Caco-2 (cell line): Measurements from ENCODE around the gene TMEM14B. TPM values are rescaled to one million over a fixed set of nuclear protein-coding genes. Genes with fewer than 3 reads are reported as not detected.

Experiments used
- BruUV-seq: library from RNA; stranded (reverse); fragments of 400-500 nt; replicated peaks from 2 replicates; lab custom pipeline; 2021; lab: Mats Ljungman, UMichigan
- CTCF ChIA-PET: fragments of 300-600 bp; sonication (Branson Sonifier 250); formaldehyde crosslinking; loops from one replicate; lab custom pipeline; 2022; ENCODE audit warnings: antibody characterized with exemption; lab: Charles Lee
- POLR2A ChIA-PET: fragments of 300-600 bp; sonication (Branson Sonifier 250); formaldehyde crosslinking; loops from one replicate; lab custom pipeline; 2022; ENCODE audit warnings: antibody characterized with exemption; lab: Charles Lee
- DNase-seq, 2 experiments: peaks; one replicate each; pipeline versions ENCODE4 v3.0.0 to v3.0.0-alpha.2; 2020 to 2022
- H3K27me3 ChIP-seq: replicated peaks from 2 replicates; pipeline ENCODE4 v1.6.0; 2011; ENCODE audit warnings: low read length; ENCODE audit not compliant: control insufficient read depth, insufficient read depth
- H3K36me3 ChIP-seq: 2 replicates; pipeline ENCODE4 v1.5.1; 2011; ENCODE audit warnings: low read length; ENCODE audit not compliant: control insufficient read depth, insufficient read depth
- H3K4me1 ChIP-seq: fragments of 250-450 bp; sonication (Bioruptor Pico); 2 replicates; pipeline ENCODE4 v1.5.1; 2020; ENCODE audit warnings: mild to moderate bottlenecking
- H3K4me3 ChIP-seq: 2 replicates; pipeline ENCODE4 v1.5.1; 2011; ENCODE audit warnings: low read depth, mild to moderate bottlenecking, control low read depth, low read length
- H3K9me3 ChIP-seq: fragments of 250-450 bp; sonication (Bioruptor Pico); 2 replicates; pipeline ENCODE4 v1.5.1; 2020; ENCODE audit warnings: mild to moderate bottlenecking, moderate library complexity
- H3K27ac Mint-ChIP-seq: one replicate; pipeline ENCODE4 v1.8.0; 2022; ENCODE audit warnings: mixed read lengths; ENCODE audit not compliant: unreplicated experiment
- H3K27me3 Mint-ChIP-seq: one replicate; pipeline ENCODE4 v1.8.0; 2022; ENCODE audit warnings: mixed read lengths; ENCODE audit not compliant: insufficient read depth, unreplicated experiment
- H3K36me3 Mint-ChIP-seq: one replicate; pipeline ENCODE4 v1.8.0; 2022; ENCODE audit warnings: mild to moderate bottlenecking, mixed read lengths; ENCODE audit not compliant: insufficient read depth, unreplicated experiment
- H3K4me1 Mint-ChIP-seq: one replicate; pipeline ENCODE4 v1.8.0; 2022; ENCODE audit warnings: low read depth, mixed read lengths; ENCODE audit not compliant: unreplicated experiment
- H3K4me3 Mint-ChIP-seq: one replicate; pipeline ENCODE4 v1.8.0; 2022; ENCODE audit warnings: mild to moderate bottlenecking, moderate library complexity, mixed read lengths; ENCODE audit not compliant: unreplicated experiment
- H3K9me3 Mint-ChIP-seq: one replicate; pipeline ENCODE4 v1.8.0; 2022; ENCODE audit warnings: mixed read lengths; ENCODE audit not compliant: unreplicated experiment
- intact Hi-C: fragments of 100-400 bp; cut with micrococcal nuclease; formaldehyde crosslinking; loops from one replicate; pipeline ENCODE4 v1.10.0; 2022; ENCODE audit not compliant: unreplicated experiment
- total RNA-seq: library from RNA; stranded (reverse); gene quantifications from 2 replicates; pipeline ENCODE4 v1.2.3, GENCODE V29; 2022
- TF ChIP-seq, protein P1 (sequence below), 2 experiments: fragments of 200-600 bp in 1 of 2; IDR thresholded peaks; 1 replicate in 1 of 2; 2 replicates in 1 of 2; pipeline versions ENCODE4 v1.5.1 to v1.8.0; 2011 to 2022; ENCODE audit warnings: antibody characterized with exemption in 1 of 2, control low read depth in 1 of 2, inconsistent platforms in 1 of 2, low read depth in 1 of 2, low read length in 1 of 2, mild to moderate bottlenecking in 1 of 2, moderate library complexity in 1 of 2; ENCODE audit not compliant: insufficient read depth in 1 of 2, severe bottlenecking in 1 of 2, unreplicated experiment in 1 of 2

Gene TMEM14B
- total RNA-seq, 1 experiment from 2014 or later, result 105 TPM

DNA sequence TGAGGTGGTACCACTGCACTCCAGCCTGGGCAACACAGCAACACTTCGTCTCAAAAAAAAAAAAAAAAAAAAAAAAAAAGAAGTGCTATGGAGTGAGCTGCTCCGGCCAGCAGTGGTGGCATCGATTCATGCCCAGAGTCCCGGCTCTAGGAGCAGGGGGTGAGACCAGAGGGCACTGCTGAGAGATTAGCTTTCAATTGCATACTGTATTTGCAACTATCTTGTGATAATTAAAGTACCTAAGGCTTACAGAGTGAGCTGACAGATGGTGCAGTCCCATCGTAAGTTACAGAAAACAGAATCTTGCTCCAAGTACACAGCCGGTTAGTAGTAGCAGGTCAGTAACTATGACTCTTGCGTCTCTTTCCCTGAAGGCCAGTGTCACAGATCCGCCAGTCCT, 31.5 kb downstream of the TMEM14B start:
- H3K9me3 ChIP-seq, result no peaks in the 10 kb centered on the region
- BruUV-seq, result no TSS peak
- intact Hi-C loops, result no loop called here
- no peak for DNase-seq
- TF ChIP-seq, protein P1, sequence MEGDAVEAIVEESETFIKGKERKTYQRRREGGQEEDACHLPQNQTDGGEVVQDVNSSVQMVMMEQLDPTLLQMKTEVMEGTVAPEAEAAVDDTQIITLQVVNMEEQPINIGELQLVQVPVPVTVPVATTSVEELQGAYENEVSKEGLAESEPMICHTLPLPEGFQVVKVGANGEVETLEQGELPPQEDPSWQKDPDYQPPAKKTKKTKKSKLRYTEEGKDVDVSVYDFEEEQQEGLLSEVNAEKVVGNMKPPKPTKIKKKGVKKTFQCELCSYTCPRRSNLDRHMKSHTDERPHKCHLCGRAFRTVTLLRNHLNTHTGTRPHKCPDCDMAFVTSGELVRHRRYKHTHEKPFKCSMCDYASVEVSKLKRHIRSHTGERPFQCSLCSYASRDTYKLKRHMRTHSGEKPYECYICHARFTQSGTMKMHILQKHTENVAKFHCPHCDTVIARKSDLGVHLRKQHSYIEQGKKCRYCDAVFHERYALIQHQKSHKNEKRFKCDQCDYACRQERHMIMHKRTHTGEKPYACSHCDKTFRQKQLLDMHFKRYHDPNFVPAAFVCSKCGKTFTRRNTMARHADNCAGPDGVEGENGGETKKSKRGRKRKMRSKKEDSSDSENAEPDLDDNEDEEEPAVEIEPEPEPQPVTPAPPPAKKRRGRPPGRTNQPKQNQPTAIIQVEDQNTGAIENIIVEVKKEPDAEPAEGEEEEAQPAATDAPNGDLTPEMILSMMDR (IDR thresholded peaks at IDR 0.05; ENCODE audit: insufficient read depth in 1 of 2, low read depth in 1 of 2, low read length in 1 of 2, severe bottlenecking in 1 of 2, unreplicated experiment in 1 of 2), result no peak
- no peak overlapping the region for H3K27ac Mint-ChIP-seq
- H3K4me1 Mint-ChIP-seq, result no peaks in the 10 kb centered on the region
- peaks cover 1% of the 10 kb centered on the region; the same call in 1 of the 2 replicates for H3K36me3 ChIP-seq
- H3K4me3 Mint-ChIP-seq, result no peak overlapping the region
- H3K4me3 ChIP-seq, result no peak overlapping the region
- ChIA-PET CTCF (interaction anchor here (0.6 kb wide), 1 partner anchor 16 kb away, joined by 4 read pairs; no protein-coding TSS in a partner anchor), POLR2A (no interaction called here)
- H3K27me3 ChIP-seq, result no peaks in the 10 kb centered on the region
- H3K9me3 Mint-ChIP-seq, result no peaks in the 10 kb centered on the region
- no peaks in the 10 kb centered on the region for H3K4me1 ChIP-seq
- peaks cover 23% of the 10 kb centered on the region for H3K36me3 Mint-ChIP-seq
- H3K27me3 Mint-ChIP-seq, result no peaks in the 10 kb centered on the region

DNA sequence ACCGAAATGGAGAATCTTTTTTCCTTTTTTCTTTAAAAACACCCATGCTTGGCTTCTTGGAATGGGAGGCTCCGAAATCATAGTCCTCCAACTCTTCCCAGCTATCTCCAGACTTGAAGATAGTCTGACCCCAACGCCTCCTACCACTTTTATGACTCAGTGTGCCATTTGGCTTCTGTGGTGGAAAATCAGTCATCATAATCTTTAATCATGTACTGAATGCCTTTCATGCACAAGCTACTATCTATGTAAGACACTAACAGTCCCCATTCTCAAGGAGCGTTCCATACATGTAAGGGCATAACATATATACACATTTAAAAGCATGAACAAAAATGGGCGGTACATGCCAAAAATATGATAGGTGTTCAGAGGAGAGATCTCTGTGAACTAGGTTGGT, 44.1 kb downstream of the TMEM14B start:
- H3K36me3 ChIP-seq, result no peaks in the 10 kb centered on the region
- CTCF ChIA-PET, result no interaction called here
- H3K9me3 Mint-ChIP-seq, result no peaks in the 10 kb centered on the region

DNA sequence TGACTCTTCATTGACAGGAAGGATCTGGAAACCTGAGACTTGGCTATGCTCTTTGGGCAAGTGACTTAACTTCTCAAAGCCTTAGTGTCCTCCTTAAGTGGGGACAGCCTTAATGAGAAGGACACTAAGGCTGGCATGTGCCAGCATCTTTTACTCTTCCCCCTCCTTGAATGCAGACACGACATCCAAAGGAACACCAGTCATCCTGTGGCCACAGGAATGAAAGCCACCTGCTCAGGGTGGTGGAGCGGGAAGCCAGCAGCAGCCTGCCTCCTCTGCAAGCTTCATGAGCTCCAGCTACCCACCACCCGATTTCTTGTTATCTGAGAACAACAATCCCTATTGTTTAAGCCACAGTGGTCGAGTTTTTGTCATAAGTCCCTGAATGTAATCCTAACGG, 44.5 kb downstream of the TMEM14B start:
- CTCF ChIA-PET, result interaction anchor here (0.6 kb wide), 1 partner anchor 33 kb away, joined by 3 read pairs; no protein-coding TSS in a partner anchor

More for the DNA sequence above, 44.1 kb downstream of the TMEM14B start:
- H3K27me3 Mint-ChIP-seq, result no peaks in the 10 kb centered on the region
- Histone ChIP-seq H3K4me1 (no peaks in the 10 kb centered on the region), H3K4me3 (no peak overlapping the region), H3K27me3 (no peaks in the 10 kb centered on the region), H3K9me3 (no peaks in the 10 kb centered on the region)
- no peak for DNase-seq
- BruUV-seq, result no TSS peak
- POLR2A ChIA-PET, result no interaction called here
- H3K36me3 Mint-ChIP-seq, result peaks cover 6% of the 10 kb centered on the region
- H3K27ac Mint-ChIP-seq, result no peak overlapping the region
- no peaks in the 10 kb centered on the region for H3K4me1 Mint-ChIP-seq
- H3K4me3 Mint-ChIP-seq, result no peak overlapping the region
- intact Hi-C loops, result no loop called here
- TF ChIP-seq, protein P1 (IDR thresholded peaks at IDR 0.05; ENCODE audit: insufficient read depth in 1 of 2, low read depth in 1 of 2, low read length in 1 of 2, severe bottlenecking in 1 of 2, unreplicated experiment in 1 of 2), result no peak

More for the DNA sequence above, 44.5 kb downstream of the TMEM14B start:
- Histone ChIP-seq H3K4me1 (no peaks in the 10 kb centered on the region), H3K36me3 (no peaks in the 10 kb centered on the region), H3K4me3 (no peak overlapping the region), H3K9me3 (no peaks in the 10 kb centered on the region), H3K27me3 (no peaks in the 10 kb centered on the region)
- DNase-seq, result no peak
- no peak overlapping the region for H3K4me3 Mint-ChIP-seq
- no TSS peak for BruUV-seq
- POLR2A ChIA-PET, result no interaction called here
- no peaks in the 10 kb centered on the region for H3K9me3 Mint-ChIP-seq
- H3K4me1 Mint-ChIP-seq, result no peaks in the 10 kb centered on the region
- no peak overlapping the region for H3K27ac Mint-ChIP-seq
- intact Hi-C loops, result no loop called here
- TF ChIP-seq, protein P1 (IDR thresholded peaks at IDR 0.05; ENCODE audit: insufficient read depth in 1 of 2, low read depth in 1 of 2, low read length in 1 of 2, severe bottlenecking in 1 of 2, unreplicated experiment in 1 of 2), result no peak
- no peaks in the 10 kb centered on the region for H3K27me3 Mint-ChIP-seq
- H3K36me3 Mint-ChIP-seq, result peaks cover 3% of the 10 kb centered on the region
